Keratinocyte (primary cell): Measurements from ENCODE around the gene CCDC146. TPM values are rescaled to one million over a fixed set of nuclear protein-coding genes. Genes with fewer than 3 reads are reported as not detected.
"Not testable (repeated sequence)": the region's sequence is repeated elsewhere in the genome, so short reads cannot be mapped to it uniquely, and the experiment has no call there.

Experiments used
- DNase-seq: peaks from one replicate; pipeline ENCODE4 v3.0.0-alpha.2; 2011; ENCODE audit warnings: low read depth, missing footprints, low spot score
- FAIRE-seq: peaks from 2 replicates; lab custom pipeline; 2011; peaks lifted over from hg19 to GRCh38; lab: Jason Lieb, UNC
- H2AFZ ChIP-seq: 2 replicates; pipeline ENCODE4 v1.6.0; 2012; ENCODE audit warnings: low read length, control low read depth, inconsistent platforms; ENCODE audit not compliant: control insufficient read depth
- H3K27ac ChIP-seq: 2 replicates; pipeline ENCODE4 v1.5.1; 2011; ENCODE audit warnings: low read length; ENCODE audit not compliant: control insufficient read depth, insufficient read depth
- H3K27me3 ChIP-seq: 3 replicates; pipeline ENCODE4 v1.6.0; 2011; ENCODE audit warnings: low read length; ENCODE audit not compliant: control insufficient read depth, insufficient read depth; ENCODE audit errors: extremely low read depth
- H3K36me3 ChIP-seq, 2 experiments: 2 replicates in 1 of 2; 3 replicates in 1 of 2; pipeline ENCODE4 v1.5.1; 2011; ENCODE audit warnings: low read length in 2 of 2, mild to moderate bottlenecking in 1 of 2; ENCODE audit not compliant: control insufficient read depth in 2 of 2, insufficient read depth in 2 of 2; ENCODE audit errors: extremely low read depth in 1 of 2
- H3K4me1 ChIP-seq: 3 replicates; pipeline ENCODE4 v1.5.1; 2011; ENCODE audit warnings: low read length; ENCODE audit not compliant: control insufficient read depth, insufficient read depth; ENCODE audit errors: extremely low read depth
- H3K4me2 ChIP-seq: 3 replicates; pipeline ENCODE4 v1.6.0; 2011; ENCODE audit warnings: low read depth, low read length; ENCODE audit not compliant: control insufficient read depth, insufficient read depth; ENCODE audit errors: extremely low read depth
- H3K4me3 ChIP-seq, 3 experiments: fragments of 200-600 bp in 1 of 3; sonication (generic) in 1 of 3; 2 replicates in 2 of 3; 3 replicates in 1 of 3; pipeline ENCODE4 v1.5.1; 2011 to 2016; ENCODE audit warnings: low read length in 3 of 3, mild to moderate bottlenecking in 3 of 3, control low read depth in 2 of 3, inconsistent platforms in 1 of 3, low read depth in 1 of 3, mixed read lengths in 1 of 3, mixed run types in 1 of 3, moderate library complexity in 1 of 3; ENCODE audit not compliant: control insufficient read depth in 2 of 3, insufficient read depth in 2 of 3; ENCODE audit errors: extremely low read depth in 1 of 3
- H3K79me2 ChIP-seq: 2 replicates; pipeline ENCODE4 v1.6.0; 2012; ENCODE audit warnings: low read length; ENCODE audit not compliant: control insufficient read depth, insufficient read depth
- H3K9ac ChIP-seq: 3 replicates; pipeline ENCODE4 v1.6.0; 2011; ENCODE audit warnings: low read length; ENCODE audit not compliant: control insufficient read depth, insufficient read depth; ENCODE audit errors: extremely low read depth
- H3K9me1 ChIP-seq: 3 replicates; pipeline ENCODE4 v1.6.0; 2011; ENCODE audit warnings: low read length; ENCODE audit not compliant: control insufficient read depth, insufficient read depth; ENCODE audit errors: extremely low read depth
- H3K9me3 ChIP-seq: 2 replicates; pipeline ENCODE4 v1.5.1; 2012; ENCODE audit warnings: low read depth, low read length; ENCODE audit not compliant: control insufficient read depth
- H4K20me1 ChIP-seq: 3 replicates; pipeline ENCODE4 v1.6.0; 2011; ENCODE audit warnings: low read length; ENCODE audit not compliant: control insufficient read depth, insufficient read depth; ENCODE audit errors: extremely low read depth
- dilution Hi-C: fragments of 300-500 bp; cut with MboI; formaldehyde crosslinking; loops from one replicate; pipeline ENCODE4 v1.7.0; 2020; ENCODE audit warnings: low sequenced_read_pairs; ENCODE audit not compliant: extremely low pct_ligation_motif_present
- polyA plus RNA-seq, 5 experiments: library from polyadenylated mRNA; depleted of rRNA in 3 of 5; stranded (reverse) in 3 of 5; stranded (forward) in 1 of 5; unstranded in 1 of 5; fragments of >200 nt; gene quantifications; 1 replicate in 1 of 5; 2 replicates in 3 of 5; 3 replicates in 1 of 5; pipeline versions ENCODE4 v1.2.1 to v1.2.3, GENCODE V29; 2011 to 2012; ENCODE audit warnings: missing spikeins in 2 of 5, low read depth in 1 of 5, low replicate concordance in 1 of 5

CCDC146 gene
- polyA plus RNA-seq, 1 donor (not counting 4 experiments of a cell fraction or from before 2014, with no cell fraction given) = 5.7 TPM

DNA sequence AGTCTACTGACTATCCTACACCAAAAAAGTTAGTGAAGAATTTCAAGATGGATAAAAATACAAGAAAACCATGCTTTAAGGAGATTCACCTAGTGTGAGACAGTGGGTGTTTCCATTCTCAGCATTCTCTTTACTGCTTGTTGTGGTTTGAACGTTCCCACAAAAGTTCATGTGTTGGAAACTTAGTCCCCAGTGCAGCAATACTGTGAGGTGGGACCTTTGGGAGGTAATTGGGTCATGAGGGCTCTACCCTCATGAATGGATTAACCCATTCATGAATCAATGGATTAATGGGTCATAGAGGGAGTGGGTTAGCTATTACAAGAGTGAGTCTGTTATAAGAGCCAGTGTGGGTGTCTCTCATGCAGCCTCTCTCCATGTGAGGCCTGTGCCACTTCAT lies 21.2 kb upstream of the CCDC146 start:
- H3K27ac ChIP-seq, FAIRE-seq, DNase-seq, H3K9me1 ChIP-seq, H3K27me3 ChIP-seq, H3K36me3 ChIP-seq, H4K20me1 ChIP-seq, H3K4me1 ChIP-seq, H2AFZ ChIP-seq, H3K9ac ChIP-seq, H3K4me2 ChIP-seq, H3K9me3 ChIP-seq, dilution Hi-C loops, H3K4me3 ChIP-seq, H3K79me2 ChIP-seq: not testable (repeated sequence)

GRCh38 chr7:77102671-77103070 lies 19.7 kb upstream of the CCDC146 start:
- H3K4me3 ChIP-seq, H3K9me3 ChIP-seq, H3K79me2 ChIP-seq, H3K9ac ChIP-seq, FAIRE-seq, H3K27ac ChIP-seq, H3K9me1 ChIP-seq, H4K20me1 ChIP-seq, H2AFZ ChIP-seq, dilution Hi-C loops, H3K4me2 ChIP-seq, H3K4me1 ChIP-seq, DNase-seq, H3K27me3 ChIP-seq, H3K36me3 ChIP-seq: not testable (repeated sequence)

DNA sequence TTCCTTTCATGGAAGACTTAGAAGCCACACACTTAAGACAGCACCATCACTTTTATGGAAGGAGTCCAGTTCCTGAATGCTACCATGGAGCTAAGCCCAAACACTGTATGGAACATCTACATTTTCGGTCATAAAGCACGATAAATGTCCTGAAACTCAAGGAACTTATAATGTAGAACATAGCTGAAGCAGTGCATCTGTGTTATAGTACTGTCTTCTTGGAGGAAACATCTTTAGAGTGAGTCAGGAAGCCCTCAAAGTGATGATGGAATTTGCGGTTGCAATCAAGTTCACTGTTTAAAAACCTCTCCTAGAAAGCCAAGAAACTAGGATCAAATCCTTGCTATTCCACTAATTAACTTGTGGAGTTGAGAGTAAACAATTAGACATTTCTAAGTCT lies 16.5 kb upstream of the CCDC146 start:
- H3K9ac ChIP-seq, H4K20me1 ChIP-seq, H3K79me2 ChIP-seq, H3K9me3 ChIP-seq, H3K36me3 ChIP-seq, H3K4me3 ChIP-seq, DNase-seq, H3K9me1 ChIP-seq, H3K4me2 ChIP-seq, FAIRE-seq, dilution Hi-C loops, H2AFZ ChIP-seq, H3K27ac ChIP-seq, H3K4me1 ChIP-seq, H3K27me3 ChIP-seq: not testable (repeated sequence)

GRCh38 chr7:77107659-77108058 lies 14.8 kb upstream of the CCDC146 start:
- DNase-seq, H3K27me3 ChIP-seq, dilution Hi-C loops, H3K4me2 ChIP-seq, H3K79me2 ChIP-seq, H3K9me1 ChIP-seq, H2AFZ ChIP-seq, H3K9me3 ChIP-seq, H3K27ac ChIP-seq, H4K20me1 ChIP-seq, H3K4me3 ChIP-seq, H3K4me1 ChIP-seq, H3K9ac ChIP-seq, H3K36me3 ChIP-seq: not testable (repeated sequence)
- peak; percentile 55 for FAIRE-seq

GRCh38 chr7:77108362-77108761 lies 14.1 kb upstream of the CCDC146 start:
- H3K4me3 ChIP-seq, H3K9ac ChIP-seq, H3K4me2 ChIP-seq, H2AFZ ChIP-seq, H3K4me1 ChIP-seq, H3K36me3 ChIP-seq, dilution Hi-C loops, FAIRE-seq, H3K27ac ChIP-seq, DNase-seq, H3K27me3 ChIP-seq, H3K79me2 ChIP-seq, H3K9me3 ChIP-seq, H3K9me1 ChIP-seq, H4K20me1 ChIP-seq: not testable (repeated sequence)
